Right lobe of liver (tissue), 4 donors: ENCODE measurements around the gene CATSPERE.

ENCODE experiments used
- POLR2A ChIP-seq: fragments of 450-650 bp; IDR thresholded peaks from one replicate; pipeline ENCODE4 v1.6.1; 2017; ENCODE audit warnings: antibody characterized with exemption, mild to moderate bottlenecking
- TF ChIP-seq, protein P1 (sequence below), 4 donors: fragments of 200-600 bp in 3 of 4; fragments of 450-650 bp in 1 of 4; IDR thresholded peaks; one replicate each; pipeline versions ENCODE4 v1.5.1 to v1.8.0; 2016 to 2022; ENCODE audit warnings: antibody characterized with exemption in 4 of 4, mild to moderate bottlenecking in 2 of 4
- donor health status: DM: no; HTN: no; CAD: no.
- donor health status: DM: no; HTN: no; CAD: no.
- donor health status: DM: no; HTN: yes; CAD: no.

DNA sequence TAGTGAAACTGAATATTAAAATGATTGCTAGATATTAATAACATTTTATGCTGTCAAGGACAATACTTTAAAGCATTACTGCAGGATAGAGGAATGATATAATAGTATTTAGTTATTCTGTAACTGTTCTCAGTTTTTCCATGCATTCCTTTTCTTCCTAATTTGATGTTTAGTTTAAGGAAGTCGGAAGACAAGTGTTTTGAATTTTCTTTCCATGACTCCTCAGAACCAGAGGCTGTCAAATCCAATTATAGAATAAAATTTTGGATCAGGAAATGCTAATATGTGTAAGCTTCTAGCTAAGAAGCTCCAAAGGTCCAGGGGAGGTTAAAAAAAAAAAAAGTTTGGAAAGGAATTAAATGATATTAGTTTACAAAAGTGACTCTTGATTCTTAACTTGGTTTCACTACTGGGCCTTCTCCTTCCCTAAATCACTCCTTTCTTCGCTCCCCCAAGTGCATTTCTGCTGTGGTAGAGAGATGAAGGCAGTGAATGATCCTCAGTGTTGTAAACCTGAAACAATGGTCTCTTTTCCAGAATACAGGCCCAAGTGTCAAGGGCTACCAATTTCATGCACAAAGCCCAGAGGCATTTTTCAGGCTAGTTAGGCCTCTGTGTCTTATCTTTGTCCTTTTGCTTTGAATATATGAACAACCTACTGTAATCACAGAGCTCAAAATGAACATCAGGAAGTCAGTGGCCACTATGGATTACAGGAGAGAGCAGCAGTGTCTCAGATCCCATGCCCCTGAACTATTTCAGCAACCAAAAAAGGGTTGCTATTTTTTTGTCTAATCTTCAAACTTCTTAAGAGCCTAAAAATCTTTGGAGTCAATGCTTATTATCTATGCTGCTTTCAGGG is 15.5 kb upstream of the CATSPERE start:
- TF ChIP-seq, protein P1, sequence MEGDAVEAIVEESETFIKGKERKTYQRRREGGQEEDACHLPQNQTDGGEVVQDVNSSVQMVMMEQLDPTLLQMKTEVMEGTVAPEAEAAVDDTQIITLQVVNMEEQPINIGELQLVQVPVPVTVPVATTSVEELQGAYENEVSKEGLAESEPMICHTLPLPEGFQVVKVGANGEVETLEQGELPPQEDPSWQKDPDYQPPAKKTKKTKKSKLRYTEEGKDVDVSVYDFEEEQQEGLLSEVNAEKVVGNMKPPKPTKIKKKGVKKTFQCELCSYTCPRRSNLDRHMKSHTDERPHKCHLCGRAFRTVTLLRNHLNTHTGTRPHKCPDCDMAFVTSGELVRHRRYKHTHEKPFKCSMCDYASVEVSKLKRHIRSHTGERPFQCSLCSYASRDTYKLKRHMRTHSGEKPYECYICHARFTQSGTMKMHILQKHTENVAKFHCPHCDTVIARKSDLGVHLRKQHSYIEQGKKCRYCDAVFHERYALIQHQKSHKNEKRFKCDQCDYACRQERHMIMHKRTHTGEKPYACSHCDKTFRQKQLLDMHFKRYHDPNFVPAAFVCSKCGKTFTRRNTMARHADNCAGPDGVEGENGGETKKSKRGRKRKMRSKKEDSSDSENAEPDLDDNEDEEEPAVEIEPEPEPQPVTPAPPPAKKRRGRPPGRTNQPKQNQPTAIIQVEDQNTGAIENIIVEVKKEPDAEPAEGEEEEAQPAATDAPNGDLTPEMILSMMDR (IDR thresholded peaks at IDR 0.05): no peak
- no peak for TF ChIP-seq POLR2A
